Measurements from ENCODE around the gene SH3BP5.

- no peak for TF ChIP-seq CTCF (conservative IDR thresholded peaks at IDR 0.05)
- no peak for TF ChIP-seq EZH2 (IDR thresholded peaks at IDR 0.05; ENCODE audit: low read depth)
Observed at GRCh38 chr3:15271030-15271429, 61.4 kb downstream of the SH3BP5 start.
